ENCODE results near the gene TCERG1L.
"Not testable (repeated sequence)": the region's sequence is repeated elsewhere in the genome, so short reads cannot be mapped to it uniquely, and the experiment has no call there.

The TCERG1L gene

DNA sequence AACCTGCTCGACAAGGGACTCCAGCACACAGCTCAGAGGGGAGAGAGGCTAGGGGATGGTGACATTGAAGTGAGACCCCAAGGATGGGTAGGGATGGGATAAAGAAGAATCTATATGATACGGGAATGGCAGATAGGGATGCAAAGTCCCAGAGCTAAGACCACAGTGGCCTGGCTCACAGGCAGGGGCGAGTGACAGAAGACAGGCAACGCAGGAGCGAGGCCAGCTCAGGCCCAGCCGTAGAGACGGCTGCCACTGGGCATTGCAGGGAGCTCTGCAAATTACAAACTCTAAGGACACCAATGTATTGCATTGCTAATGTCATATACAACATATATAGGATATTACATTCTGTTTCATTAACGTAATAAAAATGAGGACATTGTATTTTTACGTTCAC is 131.4 kb downstream of the TCERG1L start:
- no peak for DNase-seq

DNA sequence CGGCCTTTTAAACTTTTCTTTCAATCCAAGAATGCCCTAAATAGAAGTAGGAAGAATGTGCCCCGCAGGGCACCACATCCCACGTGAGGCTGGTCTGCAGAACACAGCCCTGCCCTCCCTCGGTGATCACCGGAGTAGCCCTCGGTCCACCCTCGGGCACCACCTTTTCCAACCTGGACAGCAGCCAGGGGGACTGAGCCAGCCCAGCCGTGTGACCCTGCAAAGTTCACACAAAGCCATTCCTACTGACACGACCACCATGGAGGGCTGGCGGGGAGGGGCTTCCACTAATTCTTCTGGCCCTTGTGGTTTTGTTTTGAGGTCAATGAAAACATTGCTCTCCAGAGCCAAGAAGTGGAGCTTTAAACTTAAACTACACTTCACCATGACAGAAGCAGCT is 132.2 kb downstream of the TCERG1L start:
- DNase-seq = no peak

DNA sequence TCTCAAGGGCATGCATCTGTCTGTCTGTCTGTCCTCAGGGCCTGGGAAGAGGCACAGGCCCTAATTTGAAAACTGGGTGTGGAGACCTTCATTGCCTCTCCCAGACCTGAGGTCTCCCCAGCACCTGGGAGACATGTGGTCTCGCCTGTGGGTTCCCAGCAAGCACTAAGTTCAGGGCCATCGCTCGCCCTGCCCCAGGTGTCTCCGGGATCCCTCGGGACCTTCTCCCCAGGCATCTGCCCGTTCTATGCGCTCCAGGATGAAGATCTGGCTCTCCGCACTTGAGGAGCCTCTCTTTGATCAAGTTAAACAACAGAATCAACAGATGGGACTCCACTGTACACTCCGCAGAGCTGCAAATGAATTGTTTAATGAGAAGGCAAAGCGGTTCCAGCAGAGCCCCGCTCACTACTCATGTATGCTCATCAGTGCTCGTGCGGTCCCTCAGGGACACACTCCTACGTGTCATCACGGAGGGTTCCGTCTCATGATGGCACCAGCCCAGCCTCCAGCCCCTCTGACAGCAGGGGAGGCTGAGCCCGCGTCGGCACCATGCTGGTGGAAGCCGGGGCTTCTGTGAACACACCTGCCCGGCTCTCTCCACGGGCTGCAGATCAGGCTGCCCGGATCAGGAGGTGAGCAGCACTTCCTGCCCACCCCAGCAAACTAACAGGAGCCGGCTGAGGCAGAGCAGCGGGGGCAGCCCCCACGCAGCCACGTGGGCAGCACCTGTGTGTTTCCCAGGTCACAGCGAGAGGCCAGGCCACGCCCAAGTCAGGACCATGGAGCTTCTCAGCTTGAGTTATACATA is 132.8 kb downstream of the TCERG1L start:
- no peak for DNase-seq

DNA sequence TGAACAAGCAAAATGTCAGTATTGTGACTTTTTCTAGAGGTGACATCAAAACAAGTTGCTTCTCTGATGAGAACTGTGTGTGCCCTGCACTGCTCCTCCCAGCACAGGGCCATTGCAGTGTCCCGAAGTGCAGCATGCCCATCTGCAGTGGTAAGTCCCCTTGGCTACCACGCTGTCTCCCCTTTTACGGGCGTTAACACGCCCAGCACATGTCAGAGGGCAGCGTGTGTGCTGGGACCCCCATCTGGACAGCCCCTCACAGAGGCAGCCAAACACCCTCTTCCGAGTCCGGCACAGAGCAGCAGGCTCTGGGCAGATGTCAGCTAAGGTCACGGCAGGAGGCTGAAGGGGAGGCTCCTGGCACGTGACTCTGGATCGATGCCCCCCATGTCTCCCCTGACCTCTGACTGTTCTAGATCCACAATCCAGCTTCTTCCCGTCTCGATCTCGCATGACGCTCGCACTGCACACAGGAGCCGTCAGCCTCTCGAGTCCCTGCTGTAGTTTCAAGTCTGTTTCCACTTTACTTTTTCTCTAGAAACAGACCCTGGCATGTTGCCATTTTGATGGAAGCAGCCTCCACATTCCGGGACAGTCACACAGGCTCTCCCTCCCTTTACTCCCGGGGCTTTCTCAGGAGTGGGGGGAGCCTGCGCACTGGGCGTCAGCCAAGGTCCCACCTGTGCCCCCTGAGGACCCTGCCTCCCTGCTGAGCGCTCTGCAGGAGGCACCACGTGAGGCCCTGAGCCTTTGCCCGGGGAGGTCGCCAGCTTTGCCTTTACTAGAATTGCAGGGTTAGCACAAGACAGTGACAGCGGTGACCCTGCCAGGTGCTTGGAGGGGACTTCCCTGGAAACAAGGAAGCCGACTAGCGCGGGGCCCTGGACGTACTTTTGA is 133.8 kb downstream of the TCERG1L start:
- DNase-seq = no peak

DNA sequence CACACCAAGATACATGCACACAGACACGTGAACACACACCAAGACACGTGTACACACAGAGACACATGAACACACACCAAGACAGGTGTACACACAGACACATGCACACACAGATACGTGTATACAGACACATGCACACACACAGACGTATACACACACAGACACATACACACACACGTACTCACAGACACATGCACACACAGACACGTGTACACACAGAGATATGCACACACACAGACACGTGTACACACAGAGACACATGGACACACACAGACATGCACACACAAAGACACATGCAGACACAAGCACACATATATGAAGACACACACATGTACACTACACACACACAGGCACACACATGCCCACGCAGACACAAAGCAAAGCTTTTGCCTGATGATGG is 134.6 kb downstream of the TCERG1L start:
- DNase-seq = no peak

DNA sequence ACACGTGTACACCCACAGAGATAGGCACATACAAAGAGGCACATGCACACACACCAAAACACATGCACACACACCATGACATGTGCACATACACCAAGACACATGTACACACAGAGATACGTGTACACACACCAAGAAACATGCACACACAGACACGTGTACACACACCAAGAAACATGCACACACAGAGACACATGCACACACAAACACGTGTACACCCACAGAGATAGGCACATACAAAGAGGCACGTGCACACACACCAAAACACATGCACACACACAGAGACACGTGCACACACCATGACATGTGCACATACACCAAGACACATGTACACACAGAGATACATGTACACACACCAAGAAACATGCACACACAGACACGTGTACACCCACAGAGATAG is 135.2 kb downstream of the TCERG1L start:
- DNase-seq = not testable (repeated sequence)

DNA sequence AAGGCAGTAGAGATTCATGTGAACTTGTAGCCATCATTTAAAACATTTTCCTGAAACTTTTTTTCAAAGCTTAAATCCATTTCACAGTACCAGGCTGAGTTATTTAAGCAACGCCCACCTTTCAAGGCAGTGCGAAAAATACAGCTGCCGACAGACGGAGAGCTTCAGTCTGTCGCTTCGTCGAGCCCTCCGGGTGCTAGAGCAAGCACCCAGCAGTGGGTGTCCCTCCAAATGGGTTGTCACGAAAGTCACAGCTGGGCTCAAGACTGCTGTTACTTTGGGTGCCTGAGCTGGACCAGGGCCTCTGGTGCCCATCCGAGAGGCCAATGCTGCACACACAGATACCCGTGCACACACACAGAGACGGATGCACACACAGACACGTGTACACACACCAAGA is 135.6 kb downstream of the TCERG1L start:
- no peak for DNase-seq

DNA sequence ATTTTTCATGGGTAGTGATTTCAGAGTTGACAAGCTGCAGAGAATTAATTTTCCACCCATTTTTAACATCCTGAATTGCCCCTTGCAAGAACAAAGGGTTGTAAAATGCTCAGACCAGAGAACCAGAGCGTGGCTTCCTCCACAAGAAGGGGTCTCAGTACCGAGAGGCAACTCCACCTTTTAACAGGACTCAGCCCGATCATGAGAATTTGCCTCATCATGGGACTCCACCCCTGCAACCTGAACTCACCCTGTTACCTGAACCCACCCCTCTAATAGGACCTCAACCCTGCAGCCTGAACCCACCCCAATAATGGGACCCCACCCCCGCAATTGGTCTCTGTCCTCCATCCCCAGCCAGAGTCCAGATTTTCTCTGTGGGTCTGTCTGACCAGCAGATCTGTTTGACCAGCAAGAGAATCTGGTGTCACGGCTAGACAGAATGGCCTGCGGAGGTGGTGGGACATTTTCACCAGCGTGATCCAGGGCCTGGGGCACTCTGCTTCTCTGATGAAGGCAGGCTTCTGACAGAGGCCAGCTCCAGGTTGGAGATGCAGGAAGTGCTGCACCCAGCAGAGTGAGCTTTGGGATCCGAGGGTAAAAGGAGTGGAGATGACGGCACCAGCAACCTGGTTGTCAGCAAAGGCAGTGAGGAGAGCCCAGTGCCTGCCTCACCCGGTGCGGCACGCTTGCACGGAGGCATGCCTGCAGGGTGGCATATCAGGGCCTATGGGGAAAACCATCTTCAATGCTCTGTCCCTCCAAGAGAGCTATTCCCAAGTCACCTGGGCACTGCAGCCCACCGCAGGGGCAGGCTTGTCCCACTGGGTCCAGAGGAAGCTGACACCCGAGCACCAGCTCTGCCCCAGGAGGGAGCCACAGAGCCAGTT is 136.6 kb downstream of the TCERG1L start:
- no peak for DNase-seq

DNA sequence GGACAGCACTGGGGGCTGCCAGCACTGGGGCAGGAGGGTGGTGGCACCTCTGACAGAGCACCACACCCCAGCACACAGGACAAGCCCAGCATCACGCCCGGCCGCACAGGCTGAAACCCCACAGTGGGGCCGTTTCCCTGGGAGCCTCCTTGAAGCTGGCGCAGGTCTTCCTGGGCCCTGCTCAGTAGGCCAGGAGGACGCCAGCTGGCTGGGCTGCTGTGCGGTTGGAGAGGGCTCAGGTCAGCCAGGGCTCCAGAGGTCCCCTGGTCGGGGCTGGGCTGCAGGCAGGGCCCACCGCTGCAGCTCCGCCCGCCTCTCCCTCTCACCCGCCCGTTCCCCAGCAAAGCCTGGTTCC is 137.3 kb downstream of the TCERG1L start:
- DNase-seq = no peak

DNA sequence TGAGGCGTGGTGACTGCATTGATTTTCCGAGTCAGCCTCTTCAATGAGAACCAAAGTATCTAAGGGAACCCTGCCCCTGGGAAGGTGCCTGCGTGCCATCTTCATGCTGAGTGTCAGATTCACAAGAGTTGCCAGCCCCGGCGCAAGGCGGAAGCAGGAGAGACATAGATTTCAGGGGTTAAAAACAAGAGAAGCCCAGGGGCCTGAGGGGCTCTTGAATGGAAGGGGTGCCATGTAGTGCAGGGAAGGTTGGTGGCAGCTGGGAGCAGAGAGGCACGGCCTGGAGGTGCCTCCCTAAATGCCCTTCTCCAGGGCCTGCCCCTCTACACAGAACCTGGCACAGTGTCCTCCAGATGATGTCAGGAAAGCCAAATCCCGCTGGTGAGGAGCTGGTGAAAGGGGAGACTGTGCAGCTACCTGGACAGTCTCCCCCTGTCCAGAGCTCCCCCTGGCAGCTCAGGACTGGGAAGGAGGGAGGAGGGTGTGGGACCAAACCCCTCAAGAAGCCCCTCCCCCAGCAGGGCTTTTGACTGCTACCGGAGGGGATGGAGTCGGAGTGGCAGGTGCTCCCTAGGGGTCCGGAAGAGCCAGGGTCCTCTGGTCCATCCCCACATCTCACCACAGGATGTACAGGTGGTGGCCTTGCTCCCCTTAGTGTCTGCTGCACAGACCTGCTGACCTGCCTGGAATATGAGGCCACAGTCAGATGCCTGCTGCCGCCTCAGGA is 137.9 kb downstream of the TCERG1L start:
- no peak for DNase-seq

DNA sequence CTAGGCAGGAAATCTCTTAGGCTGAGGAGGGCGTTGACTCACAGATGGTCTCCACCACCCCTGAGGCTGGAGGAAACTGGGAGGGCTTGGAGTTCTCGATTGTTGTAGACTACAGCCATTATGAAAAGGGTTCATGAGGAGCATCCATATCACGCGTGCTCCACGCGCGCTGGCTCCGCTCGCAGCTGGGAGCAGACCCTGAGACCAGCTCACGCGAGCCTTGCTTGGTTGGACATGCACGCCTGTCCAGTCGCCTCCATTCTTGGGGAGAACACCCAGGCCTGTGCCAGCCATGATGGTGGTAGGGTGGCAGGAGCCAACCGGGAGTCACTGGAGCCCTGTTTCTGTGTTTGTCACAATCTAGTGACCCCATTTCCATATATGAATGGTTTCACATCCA is 139.1 kb downstream of the TCERG1L start:
- no peak for DNase-seq

DNA sequence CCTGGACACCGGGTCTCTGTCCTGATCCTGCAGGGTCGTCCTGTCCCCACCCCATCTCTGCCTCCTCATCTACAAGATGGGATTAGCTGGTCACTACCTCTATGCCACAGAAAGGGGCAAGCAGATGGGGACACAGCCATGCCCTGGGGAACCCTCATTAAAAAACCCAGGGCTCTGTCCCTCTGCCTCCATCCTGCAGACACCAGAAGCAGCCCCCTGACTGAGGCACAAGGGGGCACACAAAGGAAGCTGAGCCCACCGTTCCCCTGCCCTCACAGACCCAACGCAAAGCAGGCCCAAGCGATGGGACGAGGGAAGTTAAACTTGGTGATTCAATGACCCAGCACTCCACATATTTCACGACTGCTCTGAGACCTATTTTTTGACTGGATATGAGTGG is 142.4 kb downstream of the TCERG1L start:
- DNase-seq = no peak

DNA sequence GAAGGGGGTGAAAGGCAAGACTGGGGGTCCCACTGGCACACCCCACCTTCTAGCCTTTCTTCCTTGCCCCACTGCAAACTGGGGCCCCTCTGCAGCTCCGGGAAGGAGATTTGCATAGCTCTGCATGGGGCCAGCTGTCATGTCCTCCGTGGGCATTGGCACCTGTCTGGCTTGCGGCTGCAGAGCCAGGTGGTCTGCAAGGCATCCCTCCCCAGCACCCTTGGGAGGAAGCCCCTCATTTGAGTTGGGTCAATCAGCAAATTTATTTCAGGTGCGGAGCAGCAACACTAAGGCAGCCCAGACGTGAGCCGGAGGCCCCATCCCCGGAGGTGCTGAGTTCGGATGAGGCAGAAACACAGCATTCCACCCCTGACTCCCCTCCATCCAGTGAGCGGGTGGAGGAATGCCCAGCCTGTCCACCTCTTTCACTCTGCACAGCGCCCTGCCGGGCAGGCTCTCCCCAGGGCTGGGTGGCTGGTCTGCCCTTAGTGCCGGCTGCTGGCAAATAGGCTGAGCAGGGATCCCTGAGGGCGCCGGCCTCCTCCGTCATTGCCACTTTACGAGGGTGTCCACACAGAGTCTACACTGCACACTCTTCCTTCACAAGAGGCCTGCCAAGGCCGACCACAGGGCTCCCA is 143.2 kb downstream of the TCERG1L start:
- no peak for DNase-seq

DNA sequence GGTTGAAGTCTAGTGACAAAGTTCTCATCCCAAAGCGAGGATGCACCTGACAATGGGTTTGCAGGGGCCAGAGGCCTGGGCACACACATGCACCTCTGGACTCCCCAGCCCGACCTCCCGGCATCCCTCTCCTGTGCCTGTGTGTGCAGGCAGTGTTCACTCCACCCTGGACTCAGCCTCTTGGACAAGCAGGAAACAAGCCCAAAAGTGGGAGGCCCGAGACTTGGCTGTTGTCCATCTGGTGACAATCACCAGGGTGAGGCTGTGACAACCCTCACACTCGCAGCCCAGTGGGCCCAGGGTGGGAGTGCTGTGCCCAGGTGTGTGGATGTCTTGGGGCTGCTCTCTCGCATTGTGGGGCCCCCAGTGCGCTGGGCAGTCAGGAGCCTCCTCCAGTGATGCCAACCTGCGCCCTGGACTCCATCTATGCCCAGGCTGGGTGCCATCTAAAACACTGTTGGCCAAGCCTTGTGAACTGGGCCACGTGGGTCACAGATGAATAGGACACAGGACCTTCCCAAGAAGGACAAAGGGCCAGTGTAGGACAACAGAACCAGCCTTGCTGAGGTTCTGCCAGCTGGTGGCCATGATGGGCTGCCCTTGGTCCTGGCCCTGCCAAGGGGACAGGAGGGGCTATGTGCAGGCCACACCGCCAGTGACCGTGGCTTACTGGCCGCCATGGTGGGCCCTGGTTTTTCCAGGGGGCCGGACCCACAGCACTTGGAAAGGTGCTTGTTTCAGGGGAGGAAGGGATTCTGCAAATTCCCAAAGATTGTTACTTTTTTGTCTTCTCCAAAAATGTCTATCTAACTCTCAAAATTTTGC is 144.3 kb downstream of the TCERG1L start:
- no peak for DNase-seq

DNA sequence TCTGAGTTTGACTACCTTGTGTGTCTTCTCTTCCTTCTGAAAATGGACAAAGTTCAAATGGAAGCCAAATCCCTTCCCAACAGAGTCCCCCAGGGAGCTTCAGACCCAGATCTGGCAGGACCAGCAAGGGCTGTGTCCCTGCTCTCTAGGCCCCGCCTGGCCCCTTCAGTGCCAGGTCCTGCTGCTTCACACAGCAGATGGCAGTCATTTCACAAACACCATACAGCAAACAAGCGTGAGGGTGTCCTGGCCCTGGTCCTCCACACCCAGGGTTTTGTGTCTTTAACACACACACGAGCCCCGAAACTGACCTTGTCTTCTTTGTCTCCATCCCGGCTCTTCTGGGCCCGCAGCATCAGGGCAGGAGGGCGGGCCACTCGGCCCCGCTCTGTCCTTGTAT is 145.0 kb downstream of the TCERG1L start:
- DNase-seq = no peak

DNA sequence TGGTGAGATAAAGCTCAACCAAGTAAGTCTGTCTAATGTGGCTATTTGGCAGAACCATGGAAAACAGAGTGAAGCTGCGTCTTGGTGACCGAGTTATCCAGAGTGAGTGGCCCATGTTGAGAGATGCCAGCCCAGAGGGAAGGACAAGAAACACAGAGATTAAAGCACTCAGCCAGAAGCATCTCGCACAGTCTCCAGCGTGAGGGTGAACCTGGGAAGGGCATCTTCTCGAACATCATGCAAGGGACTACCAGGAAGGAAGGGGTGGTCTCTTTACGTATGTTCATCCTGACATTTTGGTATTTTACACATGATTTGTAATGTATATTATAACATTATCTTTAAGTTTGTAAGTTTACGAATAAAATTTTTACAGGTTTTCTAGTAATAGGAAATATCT is 146.4 kb downstream of the TCERG1L start:
- no peak for DNase-seq

DNA sequence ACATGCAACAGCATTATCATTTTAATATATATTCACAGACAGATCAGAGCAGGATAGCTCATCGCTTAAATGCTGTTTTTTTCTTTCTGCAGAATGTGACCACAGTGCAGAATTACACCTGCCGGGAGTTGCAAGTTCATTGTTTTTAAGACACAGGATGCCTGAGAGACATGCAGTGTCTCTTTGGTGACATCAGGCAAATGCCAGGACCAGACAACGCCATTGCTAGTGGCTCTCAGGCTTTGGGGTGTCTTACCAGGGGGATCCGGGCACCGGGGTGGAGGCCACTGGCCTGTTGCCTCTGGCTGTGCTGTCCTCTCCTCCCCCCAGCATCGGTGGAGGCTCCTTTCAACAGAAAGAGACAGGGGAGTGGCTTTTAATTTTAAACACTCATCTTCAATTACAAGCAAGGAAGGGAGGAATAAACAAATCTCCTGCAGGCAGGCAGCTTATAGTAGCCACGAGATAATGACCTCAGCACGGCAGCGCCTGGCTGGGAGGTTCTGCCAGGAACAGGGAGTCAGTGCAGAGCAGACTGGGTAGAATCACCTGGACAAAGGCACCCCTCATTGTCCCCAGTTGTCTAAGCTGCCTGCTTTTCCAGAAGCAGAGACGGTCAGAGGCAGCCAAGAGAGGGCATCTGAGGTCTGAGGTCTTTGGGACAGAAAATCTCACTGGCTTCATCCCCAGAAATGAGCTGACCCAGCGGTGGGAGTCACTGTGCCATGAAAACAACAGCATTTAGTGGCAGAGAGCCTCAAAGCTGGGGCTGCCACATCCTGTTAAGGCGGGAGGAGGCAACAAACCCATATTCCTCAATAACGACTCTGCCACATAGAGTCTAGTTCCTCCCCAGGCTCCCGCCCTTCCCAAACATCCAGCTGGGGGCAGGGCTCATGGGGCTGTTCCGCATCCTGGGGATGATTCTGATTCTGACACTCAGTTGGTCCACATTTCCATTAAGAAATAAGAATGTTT is 148.4 kb downstream of the TCERG1L start:
- no peak for DNase-seq

DNA sequence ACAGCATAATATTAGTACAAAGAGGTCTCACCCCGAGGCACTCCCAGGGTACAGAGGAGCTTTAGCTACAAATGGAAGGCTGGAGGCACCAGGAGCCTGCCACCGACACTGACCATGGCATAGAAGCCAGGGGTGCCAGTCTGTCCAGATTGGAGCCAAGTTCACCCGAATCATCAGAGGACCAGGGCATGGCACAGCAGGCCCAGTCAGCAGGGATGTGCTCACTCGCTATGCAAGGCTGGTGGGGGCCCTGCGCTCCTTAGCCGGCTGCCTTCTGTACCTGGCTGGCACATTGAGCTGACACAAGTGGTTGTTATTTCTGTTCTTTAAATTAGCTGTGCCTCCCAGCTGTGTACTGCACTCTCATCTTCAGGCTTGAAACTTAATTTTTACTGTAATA is 149.3 kb downstream of the TCERG1L start:
- DNase-seq = no peak

DNA sequence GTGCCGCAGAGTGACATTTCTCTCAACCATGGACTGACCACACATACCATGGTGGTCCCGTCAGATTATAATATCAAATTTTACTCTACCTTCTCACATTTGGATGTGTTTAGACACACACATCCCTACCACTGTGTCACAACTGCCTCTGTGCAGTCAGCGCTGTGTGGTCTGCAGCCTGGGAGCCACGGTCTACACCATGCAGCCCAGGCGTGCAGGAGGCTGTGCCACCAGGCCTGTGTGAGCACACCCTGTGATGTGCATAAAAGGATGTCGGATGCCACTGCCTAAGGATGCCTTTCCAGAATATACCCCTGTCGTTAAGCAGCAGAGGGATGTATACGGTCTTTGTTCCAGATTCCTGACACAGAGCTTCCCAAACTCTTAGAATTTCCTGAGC is 150.4 kb downstream of the TCERG1L start:
- no peak for DNase-seq

Data from activated CD4-positive, alpha-beta T cell treated with anti-CD3 and anti-CD28 coated beads for 1 hour (primary cell).